Mammary epithelial cell (primary cell): ENCODE measurements around the gene PDX1.

Source experiments
- CTCF ChIP-seq, 2 donors: IDR thresholded peaks in 1 of 2; conservative IDR thresholded peaks in 1 of 2; 2 replicates each; pipeline ENCODE4 v1.5.1; 2011 to 2012; ENCODE audit warnings: inconsistent platforms in 2 of 2, low read length in 2 of 2, mild to moderate bottlenecking in 2 of 2, control low read depth in 1 of 2, low read depth in 1 of 2; ENCODE audit not compliant: insufficient read depth in 1 of 2; ENCODE audit errors: extremely low read depth in 1 of 2
- EZH2 ChIP-seq: IDR thresholded peaks from 2 replicates; pipeline ENCODE4 v1.6.1; 2012; ENCODE audit warnings: low read length, inconsistent platforms, borderline replicate concordance

- TF ChIP-seq EZH2 (no peak), CTCF (conservative IDR thresholded peaks at IDR 0.05 in 1 of 2, IDR thresholded peaks at IDR 0.05 in 1 of 2; ENCODE audit: extremely low read depth in 1 of 2, insufficient read depth in 1 of 2, low read depth in 1 of 2, low read length in 2 of 2) (no peak)
These were observed 48.7 kb downstream of the PDX1 start for GRCh38 chr13:27968316-27969081.
